Liver (tissue), 9 donors: ENCODE data around the gene BCAN. TPM values are rescaled to one million over a fixed set of nuclear protein-coding genes. Genes with fewer than 3 reads are reported as not detected.

Experiments used
- DNase-seq: peaks from one replicate; pipeline ENCODE4 v3.0.0-alpha.2; 2017; ENCODE audit warnings: low spot score
- H3K27ac ChIP-seq, 2 donors: one replicate each; pipeline ENCODE4 v1.7.0; 2013; ENCODE audit warnings: inconsistent platforms in 2 of 2, low read length in 2 of 2, control low read depth in 1 of 2, low read depth in 1 of 2, mild to moderate bottlenecking in 1 of 2
- H3K27me3 ChIP-seq, 4 donors: one replicate each; pipeline versions ENCODE4 v1.6.1 to v1.7.0; 2013; ENCODE audit warnings: low read length in 3 of 4, inconsistent platforms in 1 of 4, mild to moderate bottlenecking in 1 of 4, moderate library complexity in 1 of 4; ENCODE audit not compliant: control insufficient read depth in 4 of 4, insufficient read depth in 4 of 4
- H3K36me3 ChIP-seq, 4 donors: one replicate each; pipeline versions ENCODE4 v1.6.1 to v1.7.0; 2013; ENCODE audit warnings: low read length in 3 of 4, mild to moderate bottlenecking in 3 of 4, low read depth in 1 of 4, moderate library complexity in 1 of 4; ENCODE audit not compliant: control insufficient read depth in 4 of 4, insufficient read depth in 3 of 4
- H3K4me1 ChIP-seq, 4 donors: one replicate each; pipeline versions ENCODE4 v1.6.1 to v1.7.0; 2013; ENCODE audit warnings: low read length in 3 of 4, mild to moderate bottlenecking in 3 of 4, moderate library complexity in 1 of 4; ENCODE audit not compliant: control insufficient read depth in 4 of 4, insufficient read depth in 4 of 4
- H3K4me3 ChIP-seq, 3 donors: one replicate each; pipeline versions ENCODE4 v1.6.1 to v1.7.0; 2013; ENCODE audit warnings: low read length in 3 of 3, control low read depth in 1 of 3, low read depth in 1 of 3, mild to moderate bottlenecking in 1 of 3
- H3K9ac ChIP-seq, 2 donors: one replicate each; pipeline ENCODE4 v1.7.0; 2013; ENCODE audit warnings: low read length in 2 of 2, mild to moderate bottlenecking in 2 of 2, moderate library complexity in 2 of 2, control low read depth in 1 of 2, low read depth in 1 of 2
- H3K9me3 ChIP-seq, 4 donors: one replicate each; pipeline versions ENCODE4 v1.6.1 to v1.7.0; 2013; ENCODE audit warnings: low read length in 3 of 4; ENCODE audit not compliant: control insufficient read depth in 4 of 4
- ATF3 ChIP-seq: IDR thresholded peaks from 2 replicates; pipeline ENCODE4 v1.6.1; 2016; ENCODE audit warnings: antibody characterized with exemption
- EGR1 ChIP-seq, 2 donors: IDR thresholded peaks; 2 replicates each; pipeline ENCODE4 v1.6.1; 2016 to 2018; ENCODE audit warnings: antibody characterized with exemption in 2 of 2, low read depth in 2 of 2
- FOXA1 ChIP-seq: IDR thresholded peaks from 2 replicates; pipeline ENCODE4 v1.6.1; 2016; ENCODE audit warnings: antibody characterized with exemption
- GABPA ChIP-seq, 2 donors: IDR thresholded peaks in 1 of 2; conservative IDR thresholded peaks in 1 of 2; 2 replicates each; pipeline ENCODE4 v1.6.1; 2016; ENCODE audit warnings: antibody characterized with exemption in 2 of 2, mild to moderate bottlenecking in 1 of 2, moderate library complexity in 1 of 2
- NR2F2 ChIP-seq: IDR thresholded peaks from 2 replicates; pipeline ENCODE4 v1.6.1; 2016; ENCODE audit warnings: antibody characterized with exemption
- WGBS: extraction: QIAGEN DNeasy Blood & Tissue Kit; methylation state at CpG from one replicate; pipeline ENCODE4 v1.1.7; 2013; 5-methylcytosine and 5-hydroxymethylcytosine counted together
- polyA plus RNA-seq, 2 donors: library from polyadenylated mRNA; stranded (reverse) in 1 of 2; unstranded in 1 of 2; fragments of 200-250 nt in 1 of 2; fragments of >200 nt in 1 of 2; fragmentation: Nextera tagmentation in 1 of 2; extraction: Ambion mirVana in 1 of 2; gene quantifications; one replicate each; pipeline versions ENCODE4 v1.2.1 to v1.2.3, GENCODE V29; 2013 to 2015
- total RNA-seq, 2 donors: library from RNA; depleted of rRNA; stranded (reverse); fragments of >200 nt; gene quantifications; one replicate each; pipeline ENCODE4 v1.2.3, GENCODE V29; 2014
- TF ChIP-seq, protein P1 (sequence below): IDR thresholded peaks from 2 replicates; pipeline ENCODE4 v1.6.1; 2016; ENCODE audit warnings: antibody characterized with exemption
- donor health status: healthy.
- donor health status: healthy.
- donor health status: healthy.
- donor health status: healthy.
- donor health status: healthy.

The BCAN gene
- total and polyA plus RNA-seq, 4 donors = 0.02 TPM; not detected in 3

GRCh38 chr1:156675210-156676113, 33.5 kb downstream of the BCAN start:
- no peaks in the 10 kb centered on the region for H3K9me3 ChIP-seq
- peaks cover 0 to 6% (median 4%) of the 10 kb centered on the region in 4 donors for H3K27me3 ChIP-seq
- WGBS = 64% methylated on average over 18 of the region's 18 CpGs
- peaks cover 0 to 15% (median 5%) of the 10 kb centered on the region in 4 donors for H3K4me1 ChIP-seq
- H3K36me3 ChIP-seq = no peaks in the 10 kb centered on the region
- H3K4me3 ChIP-seq = peak overlapping the region in 1 of 3 donors; percentile 26
- TF ChIP-seq, protein P1, sequence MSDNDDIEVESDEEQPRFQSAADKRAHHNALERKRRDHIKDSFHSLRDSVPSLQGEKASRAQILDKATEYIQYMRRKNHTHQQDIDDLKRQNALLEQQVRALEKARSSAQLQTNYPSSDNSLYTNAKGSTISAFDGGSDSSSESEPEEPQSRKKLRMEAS = no peak
- no peak for TF ChIP-seq FOXA1
- DNase-seq = no peak
- no peak overlapping the region for H3K9ac ChIP-seq
- H3K27ac ChIP-seq = no peak overlapping the region

DNA sequence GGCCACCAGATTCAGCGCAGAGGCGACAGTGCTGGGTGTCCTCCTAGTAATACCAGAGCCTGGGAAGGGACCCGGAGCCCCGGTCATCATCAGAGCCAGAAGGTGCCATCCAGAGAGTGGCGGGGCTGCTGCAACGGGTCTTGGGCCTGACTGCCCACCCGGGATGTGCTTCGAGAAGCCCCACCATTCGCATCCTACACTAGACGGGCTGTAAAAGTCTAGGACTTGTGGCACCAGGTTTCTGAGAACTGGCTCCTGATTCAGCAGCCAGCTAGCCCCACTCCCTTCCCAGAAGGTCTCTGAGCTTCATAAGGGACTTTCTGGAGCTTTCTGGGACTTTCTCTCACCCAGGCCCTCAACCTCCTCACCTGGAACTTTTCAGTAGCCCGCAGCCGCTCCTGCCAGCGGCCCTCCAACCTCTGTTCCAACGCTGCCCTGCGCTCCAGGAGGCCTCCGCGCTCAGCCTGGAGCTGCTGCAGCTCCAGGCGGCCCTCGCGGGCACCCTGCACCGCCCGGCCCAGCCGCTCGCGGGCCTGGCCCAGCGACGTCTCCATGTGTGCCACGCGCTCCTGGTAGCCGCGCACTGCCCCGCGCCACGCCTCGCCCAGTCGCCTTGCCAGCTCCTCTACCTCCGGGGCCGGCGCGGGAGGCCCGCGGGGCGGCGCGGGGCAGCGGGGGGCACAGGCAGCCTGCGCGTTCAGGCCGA, 34.4 kb downstream of the BCAN start:
- no peak for TF ChIP-seq ATF3
- Histone ChIP-seq H3K9ac (no peak overlapping the region), H3K4me3 (peak overlapping the region in 1 of 3 donors; percentile 26), H3K27me3 (peaks cover 0 to 6% (median 4%) of the 10 kb centered on the region in 4 donors), H3K36me3 (no peaks in the 10 kb centered on the region), H3K27ac (peak overlapping the region in 1 of 2 donors; percentile 19), H3K4me1 (peaks cover 0 to 15% (median 5%) of the 10 kb centered on the region in 4 donors), H3K9me3 (no peaks in the 10 kb centered on the region)
- no peak for DNase-seq
- 14% methylated on average over 49 of the region's 49 CpGs for WGBS

GRCh38 chr1:156676820-156677615, 35.1 kb downstream of the BCAN start, which contains the start of gene NES:
Gene NES (minus strand): TSS chr1:156677407. CDS start chr1:156677264, 143 bp downstream.
- Histone ChIP-seq H3K4me3 (peak within 1 kb of the TSS in 1 of 3 donors; percentile 26), H3K9ac (no peak within 1 kb of the TSS), H3K36me3 (no peaks in the 10 kb centered on the region), H3K9me3 (no peaks in the 10 kb centered on the region), H3K4me1 (peaks cover 0 to 15% (median 5%) of the 10 kb centered on the region in 4 donors), H3K27me3 (peaks cover 0 to 6% (median 4%) of the 10 kb centered on the region in 4 donors), H3K27ac (peak within 1 kb of the TSS; percentile 19 to 39)
- TF ChIP-seq GABPA (IDR thresholded peaks at IDR 0.05 in 1 of 2, conservative IDR thresholded peaks at IDR 0.05 in 1 of 2) (no peak), EGR1 (IDR thresholded peaks at IDR 0.05; ENCODE audit: low read depth in 2 of 2) (no peak), NR2F2 (peak; percentile 17)
- no peak for DNase-seq
- 2% methylated on average over 70 of the region's 70 CpGs for WGBS
